Ramos (cell line): ENCODE measurements around the gene KIAA0408.

ENCODE experiments used
- in situ Hi-C: fragments of 300-500 bp; cut with MboI; formaldehyde crosslinking; loops from one replicate; pipeline ENCODE4 v1.14.3; 2022; ENCODE audit warnings: low sequenced_read_pairs; ENCODE audit not compliant: unreplicated experiment

The KIAA0408 gene

GRCh38 chr6:127459231-127459641 lies at the start of gene KIAA0408:
Gene KIAA0408 (minus strand): TSS chr6:127459389. CDS start chr6:127453981, 5,408 bp downstream.
- in situ Hi-C loops = no loop called here

DNA sequence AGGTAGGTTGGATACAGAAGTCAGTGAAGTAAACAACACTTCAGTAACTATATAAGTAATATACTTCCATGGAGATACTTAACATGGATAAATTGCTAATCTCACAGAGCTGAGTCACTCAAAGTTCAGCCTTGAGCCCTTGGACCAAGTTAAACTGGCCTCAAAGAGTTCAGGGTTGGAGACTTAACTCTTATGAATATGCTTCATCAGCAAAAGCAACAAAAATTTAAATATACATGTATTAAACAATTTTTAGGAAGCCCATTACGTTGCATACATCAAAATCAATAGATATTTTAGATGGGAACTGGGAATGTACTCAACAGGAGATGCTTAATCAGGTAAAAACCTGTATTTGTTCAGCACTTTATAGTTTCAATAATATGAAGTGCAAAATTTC lies 47.7 kb upstream of the KIAA0408 start:
- in situ Hi-C loops = no loop called here

DNA sequence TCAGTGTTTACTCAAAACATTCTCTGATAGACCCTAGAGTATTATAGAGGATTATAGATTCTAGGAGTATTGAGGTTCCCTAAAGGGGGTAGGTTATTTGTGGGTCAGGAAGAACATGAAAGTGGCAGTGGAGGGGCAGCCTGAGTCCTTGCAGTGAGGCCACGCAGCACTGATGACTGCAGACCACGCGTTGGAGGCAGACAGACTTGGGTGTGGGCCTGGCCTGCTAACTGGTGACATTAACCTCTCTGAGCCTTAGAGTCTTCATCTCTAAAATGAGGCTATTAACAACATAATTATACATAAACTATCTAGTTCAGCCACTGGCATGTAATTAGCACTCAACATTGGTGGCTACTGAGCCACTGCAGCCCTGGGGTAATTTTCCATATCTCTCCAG lies 43.8 kb upstream of the KIAA0408 start:
- in situ Hi-C loops = no loop called here

GRCh38 chr6:127497410-127497809 lies 38.2 kb upstream of the KIAA0408 start:
- in situ Hi-C loops = no loop called here

DNA sequence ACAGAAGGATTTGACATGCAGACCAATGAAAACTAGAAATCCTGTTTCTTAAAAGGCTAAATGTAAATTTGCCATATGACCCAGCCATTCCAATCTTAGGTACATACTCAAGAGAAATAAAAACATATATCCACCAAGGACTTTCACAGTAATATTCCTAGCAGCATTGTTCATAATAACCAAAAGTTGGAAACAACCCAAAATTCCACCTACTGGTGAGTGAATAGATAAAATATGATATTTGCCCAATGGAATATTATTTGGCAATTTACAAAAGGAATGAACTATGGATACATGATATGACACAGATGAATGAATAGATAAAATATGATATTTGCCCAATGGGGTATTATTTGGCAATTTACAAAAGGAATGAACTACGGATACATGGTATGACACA lies 37.3 kb upstream of the KIAA0408 start:
- in situ Hi-C loops = no loop called here

GRCh38 chr6:127494240-127494767 lies 35.1 kb upstream of the KIAA0408 start:
- in situ Hi-C loops = no loop called here

DNA sequence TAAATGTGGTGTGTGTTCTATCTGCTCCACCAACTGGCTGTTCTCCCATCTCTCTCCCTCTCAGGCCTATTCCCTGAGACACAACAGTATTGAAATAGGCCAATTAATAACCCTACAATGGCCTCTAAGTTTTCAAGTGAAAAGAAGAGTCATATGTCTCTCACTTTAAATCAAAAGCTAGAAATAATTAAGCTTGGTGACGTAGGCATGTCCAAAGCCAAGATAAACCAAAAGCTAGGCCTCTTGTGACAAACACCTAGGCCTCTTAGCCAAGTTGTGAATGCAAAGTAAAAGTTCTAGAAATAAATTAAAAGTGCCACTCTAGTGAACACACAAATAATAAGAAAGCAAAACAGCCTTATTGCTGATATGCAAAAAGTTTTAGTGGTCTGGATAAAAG lies 30.1 kb upstream of the KIAA0408 start:
- in situ Hi-C loops = no loop called here

DNA sequence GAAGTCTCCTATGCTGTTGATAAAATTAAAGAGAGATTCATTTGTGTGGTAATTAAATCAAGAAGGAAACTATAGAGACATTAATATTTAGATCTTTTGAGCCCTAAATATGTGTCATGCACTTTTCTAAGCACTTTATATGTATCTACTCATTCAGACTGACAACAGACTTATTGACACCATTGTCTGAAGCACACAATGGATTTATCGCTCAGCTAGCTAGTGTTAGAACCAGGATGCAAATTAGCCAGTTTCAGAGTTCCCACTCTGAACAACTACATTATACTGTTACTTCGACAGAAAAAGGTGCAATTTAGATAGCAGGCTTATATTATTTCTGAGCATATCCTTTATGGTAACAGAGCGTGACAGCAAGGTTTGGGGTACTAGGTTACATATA lies 27.7 kb upstream of the KIAA0408 start:
- in situ Hi-C loops = no loop called here

DNA sequence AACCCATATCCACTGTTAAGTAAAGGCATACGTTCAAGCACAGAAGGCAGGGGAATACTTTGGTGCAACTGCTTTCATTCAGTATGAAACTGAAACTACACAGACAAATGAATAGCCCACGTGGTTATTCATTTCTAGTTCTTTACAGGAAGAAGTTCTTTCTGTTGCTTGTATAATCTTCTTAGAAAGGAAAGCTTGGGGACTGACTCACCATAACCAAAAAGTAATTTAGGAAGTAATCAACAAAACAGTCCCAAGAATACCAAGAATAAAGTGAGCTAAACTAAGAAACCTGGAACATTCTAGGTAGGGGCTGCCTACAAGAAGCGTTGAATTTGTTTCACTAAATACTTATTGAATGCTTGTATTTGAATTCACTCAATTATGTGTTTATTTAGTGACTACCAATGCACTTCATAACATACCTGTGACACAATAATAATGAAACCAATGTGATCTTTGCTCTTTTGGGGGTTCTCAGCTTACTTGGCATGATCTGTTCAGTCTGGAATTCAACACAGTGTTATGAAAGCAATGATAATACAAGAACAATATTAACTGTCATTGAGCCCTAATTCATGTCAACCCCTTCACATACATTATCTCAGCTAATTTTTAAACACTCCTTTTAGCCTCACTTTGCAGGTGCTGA lies 25.1 kb upstream of the KIAA0408 start:
- in situ Hi-C loops = no loop called here

GRCh38 chr6:127483399-127484055 lies 24.3 kb upstream of the KIAA0408 start:
- in situ Hi-C loops = no loop called here

DNA sequence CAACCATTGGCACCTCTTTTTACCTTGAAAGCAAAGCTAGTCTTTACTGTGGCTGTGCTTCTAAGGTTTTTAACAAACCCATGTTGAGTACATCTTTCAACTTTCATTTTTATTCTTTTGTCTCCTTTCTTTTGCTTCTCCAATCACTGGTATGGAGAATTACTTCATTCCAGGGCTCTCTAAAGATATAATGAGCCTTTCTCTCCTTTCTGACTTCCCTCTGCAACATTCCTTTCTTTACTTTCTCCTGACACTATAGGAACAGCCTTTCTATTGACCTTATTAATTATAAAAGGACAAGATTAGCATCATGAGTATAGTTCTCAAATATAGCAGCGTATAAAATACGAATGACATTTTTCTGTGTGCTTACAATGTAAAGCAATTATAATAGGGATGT lies 23.1 kb upstream of the KIAA0408 start:
- in situ Hi-C loops = no loop called here

- in situ Hi-C loops = no loop called here
Observed at GRCh38 chr6:127481628-127482027, 22.4 kb upstream of the KIAA0408 start.

DNA sequence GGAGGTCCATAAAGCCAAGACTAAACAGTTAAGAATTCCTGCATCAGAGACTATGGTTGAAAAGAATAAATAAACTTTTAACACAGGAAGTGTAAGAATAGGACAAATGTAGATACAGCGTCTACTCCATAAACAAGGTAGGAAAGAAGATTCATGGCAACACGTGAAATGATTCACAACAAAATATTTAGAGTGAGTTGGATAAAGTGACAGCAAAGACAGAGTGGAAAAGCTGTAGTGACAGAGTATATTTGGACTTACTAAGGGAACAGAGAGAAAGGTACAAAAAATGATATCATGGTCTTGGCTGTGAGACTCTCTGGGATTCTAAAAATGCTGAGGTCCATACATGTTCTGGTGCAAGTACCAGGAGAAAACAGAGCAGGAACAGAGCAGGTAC lies 21.9 kb upstream of the KIAA0408 start:
- in situ Hi-C loops = no loop called here

GRCh38 chr6:127477658-127478057 lies 18.5 kb upstream of the KIAA0408 start:
- in situ Hi-C loops = no loop called here

- in situ Hi-C loops = no loop called here
Observed at GRCh38 chr6:127475823-127476176, 16.6 kb upstream of the KIAA0408 start.

- in situ Hi-C loops = no loop called here
Observed at GRCh38 chr6:127475135-127475822, 16.1 kb upstream of the KIAA0408 start.

DNA sequence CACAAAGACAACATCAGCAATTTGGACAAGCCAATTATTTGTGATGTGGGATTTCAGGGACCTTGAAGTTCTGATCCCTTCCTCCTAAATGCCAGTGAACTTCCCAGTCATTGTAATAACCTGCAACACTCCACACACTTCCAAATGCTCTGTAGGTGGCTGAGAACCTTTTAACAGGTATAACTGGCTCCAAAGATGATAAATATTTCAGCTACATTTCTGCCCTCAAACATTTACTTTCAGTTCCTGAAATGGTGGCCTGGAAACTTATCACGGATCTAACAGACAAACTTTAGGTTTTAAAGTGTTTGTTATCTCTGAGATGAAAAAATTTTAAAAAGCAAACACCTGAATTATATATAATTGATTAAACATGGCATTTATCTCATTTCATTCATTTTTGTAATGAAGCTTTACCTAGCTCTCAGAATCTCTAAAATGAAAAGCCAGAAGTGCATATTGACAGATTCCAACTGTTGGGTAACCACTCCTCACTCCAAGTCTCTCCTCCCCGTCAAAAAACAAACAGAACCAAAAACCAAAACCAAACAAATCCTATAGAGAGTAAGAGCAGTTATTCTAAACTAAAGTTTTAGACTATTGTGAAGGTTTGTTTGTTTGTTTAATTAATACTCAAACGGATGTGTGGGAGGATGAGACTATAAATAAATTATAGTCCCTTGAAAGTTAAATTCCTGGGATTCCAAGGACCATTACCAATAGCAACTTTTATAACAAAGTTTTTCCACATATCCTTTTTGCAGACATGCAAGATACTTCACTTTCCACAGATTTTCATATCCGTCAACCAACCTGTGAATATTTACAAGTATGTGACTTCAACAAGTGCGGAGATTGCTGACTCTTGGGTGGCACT lies 12.4 kb upstream of the KIAA0408 start:
- in situ Hi-C loops = no loop called here

DNA sequence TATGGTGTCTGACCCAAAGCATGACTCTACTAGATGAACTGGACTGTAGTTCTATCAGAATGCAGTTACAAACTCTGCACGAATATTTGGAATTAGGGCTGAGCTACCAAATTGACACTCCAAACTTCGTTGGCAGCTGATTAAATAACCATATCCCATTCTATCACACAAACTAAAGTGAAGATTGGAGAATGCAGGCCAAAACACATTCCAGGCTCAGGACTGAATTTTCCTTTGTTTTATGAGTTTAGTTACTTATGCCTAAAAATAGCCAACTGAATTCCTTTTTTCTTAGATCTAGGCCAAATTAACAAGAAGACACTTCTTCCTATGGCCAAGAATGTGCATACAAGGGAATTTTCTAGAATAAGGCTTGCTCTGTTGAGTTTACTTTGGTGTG lies 9.7 kb upstream of the KIAA0408 start:
- in situ Hi-C loops = no loop called here

- in situ Hi-C loops = no loop called here
Observed at GRCh38 chr6:127466416-127466815, 7.2 kb upstream of the KIAA0408 start.

- in situ Hi-C loops = no loop called here
Observed at GRCh38 chr6:127464881-127465459, 5.8 kb upstream of the KIAA0408 start.
